ENCODE results near the gene NUTF2. TPM values are rescaled to one million over a fixed set of nuclear protein-coding genes. Genes with fewer than 3 reads are reported as not detected.

Gene NUTF2
- 165 and 177 TPM in 2 replicates for total RNA-seq

DNA sequence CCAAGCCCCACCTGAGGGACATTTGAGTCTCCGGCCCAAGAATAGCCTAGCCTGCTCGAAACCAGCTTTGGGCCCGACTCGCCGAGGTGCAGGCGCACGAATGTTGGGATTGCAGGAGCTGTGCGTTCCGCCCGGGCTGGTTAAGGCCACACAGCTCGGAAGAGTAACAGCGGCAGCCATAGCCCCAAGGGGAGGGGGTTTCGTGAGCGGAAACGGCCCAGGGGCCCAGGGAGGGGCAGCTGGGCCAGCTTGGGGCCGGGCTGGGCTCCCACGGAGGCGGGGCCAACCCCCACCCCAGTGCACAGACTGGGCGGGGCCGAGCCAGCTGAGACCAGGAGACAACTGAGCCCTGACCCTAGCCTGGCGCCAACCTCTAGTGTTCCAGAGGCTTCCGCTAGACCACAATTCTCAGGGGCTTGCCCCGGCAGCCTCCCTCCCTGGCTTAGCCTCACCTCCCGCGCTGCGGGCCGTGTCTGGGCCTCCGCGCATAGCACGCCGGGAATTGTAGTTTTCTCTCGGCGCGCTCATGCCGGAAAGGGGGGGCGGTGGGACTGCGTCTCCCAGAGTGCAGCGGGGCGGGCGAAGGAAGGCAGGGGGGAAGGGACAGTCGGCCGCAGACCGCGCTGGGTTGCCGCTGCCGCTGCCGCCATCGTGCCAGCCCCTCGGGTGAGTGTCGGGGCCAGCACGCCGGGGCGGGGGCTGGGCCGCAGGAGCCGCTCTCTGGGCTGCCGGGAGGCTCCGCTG lies at the start of gene NUTF2:
NUTF2 (plus strand) TSS at position 614 of the 744 bp plus-strand sequence. CDS start 18,198 bp downstream, outside the sequence.
- Mint-ChIP-seq H3K27me3 (ENCODE audit: low read depth) (no peaks in the 10 kb centered on the region), H3K36me3 (ENCODE audit: low read depth) (peaks cover 23% of the 10 kb centered on the region), H3K4me1 (ENCODE audit: low read depth) (peaks cover 36% of the 10 kb centered on the region), H3K27ac (peak within 1 kb of the TSS; percentile 93), H3K9me3 (no peaks in the 10 kb centered on the region), H3K4me3 (ENCODE audit: low read depth) (peak within 1 kb of the TSS; percentile 93)
- peak; percentile 96 for DNase-seq (ENCODE audit: low spot score)
- intact Hi-C loops (cut with micrococcal nuclease): loop anchor here (1.0 to 10.0 kb wide), 9 partner anchors 13 to 602 kb away; partner anchors contain the start of genes ACD, CTCF, FHOD1 and PARD6A

DNA sequence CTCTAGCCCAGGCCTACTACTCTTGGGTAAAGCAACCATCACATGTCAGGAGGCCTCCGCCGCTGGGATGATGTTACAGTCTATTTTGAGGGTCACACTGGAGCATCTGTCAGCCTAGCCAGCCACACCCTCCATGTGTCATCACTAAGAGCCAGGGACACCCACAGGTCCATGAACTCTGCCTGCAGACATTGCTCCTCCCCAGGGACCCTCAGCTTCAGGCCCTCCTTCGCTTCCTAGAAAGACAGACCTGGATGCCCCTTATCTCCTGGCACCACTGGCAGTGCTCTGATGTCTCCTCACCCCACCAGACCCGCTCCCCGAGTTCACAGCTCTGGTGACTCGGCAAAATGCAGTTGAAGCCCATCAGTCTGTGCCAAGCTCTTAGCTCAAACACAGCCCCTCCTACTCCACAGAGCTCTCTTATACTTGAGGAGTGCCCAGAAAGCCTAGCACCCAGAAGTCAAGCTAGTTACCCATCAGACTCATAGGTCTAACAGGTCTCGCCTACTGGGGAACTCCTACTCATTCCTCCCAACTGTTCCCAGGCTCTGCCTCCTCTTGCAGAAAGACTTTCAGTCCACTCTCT lies 46.3 kb upstream of the NUTF2 start:
- Mint-ChIP-seq H3K27ac (no peak overlapping the region), H3K27me3 (ENCODE audit: low read depth) (no peaks in the 10 kb centered on the region), H3K4me3 (ENCODE audit: low read depth) (no peak overlapping the region), H3K4me1 (ENCODE audit: low read depth) (peaks cover 39% of the 10 kb centered on the region), H3K9me3 (no peaks in the 10 kb centered on the region), H3K36me3 (ENCODE audit: low read depth) (peaks cover 57% of the 10 kb centered on the region)
- intact Hi-C loops (cut with micrococcal nuclease): loop anchor here (10.0 kb wide), 1 partner anchor 276 kb away; the partner anchor contains the start of gene RIPOR1
- no peak for DNase-seq (ENCODE audit: low spot score)

DNA sequence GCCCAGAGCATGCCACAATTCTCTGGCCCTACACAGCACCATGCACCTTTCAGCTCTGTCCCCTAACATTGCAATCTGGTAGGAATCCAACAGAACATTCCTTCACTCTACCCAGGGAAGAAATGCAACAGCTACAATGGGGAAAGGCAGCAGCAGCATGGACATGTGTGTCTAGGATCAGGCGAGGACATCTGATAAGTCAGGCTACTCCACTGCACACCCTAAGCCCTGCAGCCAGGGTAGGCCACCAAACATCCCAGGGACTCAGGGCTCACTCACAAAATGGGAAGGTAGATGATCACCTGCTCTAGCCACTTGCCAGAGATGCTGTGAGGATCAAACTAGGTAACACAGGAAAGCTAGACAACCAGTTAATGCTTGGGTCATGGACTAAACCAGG lies 45.5 kb upstream of the NUTF2 start:
- Mint-ChIP-seq H3K4me3 (ENCODE audit: low read depth) (no peak overlapping the region), H3K4me1 (ENCODE audit: low read depth) (peaks cover 41% of the 10 kb centered on the region), H3K36me3 (ENCODE audit: low read depth) (peaks cover 56% of the 10 kb centered on the region), H3K9me3 (no peaks in the 10 kb centered on the region), H3K27ac (no peak overlapping the region), H3K27me3 (ENCODE audit: low read depth) (no peaks in the 10 kb centered on the region)
- DNase-seq (ENCODE audit: low spot score): no peak
- intact Hi-C loops (cut with micrococcal nuclease): loop anchor here (10.0 kb wide), 1 partner anchor 276 kb away; the partner anchor contains the start of gene RIPOR1

DNA sequence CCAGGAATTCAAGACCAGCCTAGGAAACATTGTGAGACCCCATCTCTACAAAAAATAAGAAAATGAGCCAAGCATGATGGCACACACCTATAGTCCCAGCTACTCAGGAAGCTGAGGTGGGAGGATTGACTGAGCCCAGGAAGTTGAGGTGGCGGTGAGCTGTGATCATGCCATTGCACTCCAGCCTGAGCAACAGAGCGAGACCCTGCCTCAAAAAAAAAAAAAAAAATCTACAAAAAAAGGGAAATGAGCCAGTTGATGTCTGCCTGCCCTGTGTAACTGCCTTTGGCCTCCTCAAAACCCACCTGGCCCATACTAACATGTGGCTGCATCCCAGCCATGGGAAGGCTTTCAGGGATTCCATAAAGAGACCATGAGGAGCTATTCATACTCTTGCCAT lies 44.9 kb upstream of the NUTF2 start:
- intact Hi-C loops (cut with micrococcal nuclease): loop anchor here (10.0 kb wide), 1 partner anchor 277 kb away; the partner anchor contains the start of gene RIPOR1
- DNase-seq (ENCODE audit: low spot score): no peak
- Mint-ChIP-seq H3K4me3 (ENCODE audit: low read depth) (no peak overlapping the region), H3K36me3 (ENCODE audit: low read depth) (peaks cover 51% of the 10 kb centered on the region), H3K27me3 (ENCODE audit: low read depth) (no peaks in the 10 kb centered on the region), H3K27ac (peak overlapping the region; percentile 52), H3K4me1 (ENCODE audit: low read depth) (peaks cover 41% of the 10 kb centered on the region), H3K9me3 (no peaks in the 10 kb centered on the region)

DNA sequence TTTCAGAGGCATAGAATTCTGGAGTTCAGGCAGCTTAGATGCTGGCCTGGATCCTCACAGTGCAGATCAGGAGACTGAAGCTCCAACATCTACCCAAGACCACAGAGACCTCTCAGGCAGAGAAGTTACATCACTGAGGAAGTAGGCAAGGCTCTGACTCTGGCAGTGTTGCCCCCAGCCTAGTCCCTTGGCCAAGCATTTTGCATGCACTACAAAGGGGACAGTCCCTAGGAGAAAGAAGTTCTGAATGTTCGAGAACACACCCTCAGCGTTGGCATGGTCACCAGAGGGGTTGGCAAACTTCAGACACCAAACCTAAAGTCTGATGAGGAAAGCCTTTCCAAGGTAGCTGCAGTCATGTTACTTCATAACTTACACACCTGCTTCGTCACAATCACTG lies 42.8 kb upstream of the NUTF2 start:
- no peak for DNase-seq (ENCODE audit: low spot score)
- intact Hi-C loops (cut with micrococcal nuclease): loop anchor here (10.0 kb wide), 1 partner anchor 279 kb away; the partner anchor contains the start of gene RIPOR1
- Mint-ChIP-seq H3K4me3 (ENCODE audit: low read depth) (peak overlapping the region; percentile 39), H3K27ac (peak overlapping the region; percentile 46), H3K36me3 (ENCODE audit: low read depth) (peaks cover 51% of the 10 kb centered on the region), H3K27me3 (ENCODE audit: low read depth) (no peaks in the 10 kb centered on the region), H3K9me3 (no peaks in the 10 kb centered on the region), H3K4me1 (ENCODE audit: low read depth) (peaks cover 44% of the 10 kb centered on the region)

DNA sequence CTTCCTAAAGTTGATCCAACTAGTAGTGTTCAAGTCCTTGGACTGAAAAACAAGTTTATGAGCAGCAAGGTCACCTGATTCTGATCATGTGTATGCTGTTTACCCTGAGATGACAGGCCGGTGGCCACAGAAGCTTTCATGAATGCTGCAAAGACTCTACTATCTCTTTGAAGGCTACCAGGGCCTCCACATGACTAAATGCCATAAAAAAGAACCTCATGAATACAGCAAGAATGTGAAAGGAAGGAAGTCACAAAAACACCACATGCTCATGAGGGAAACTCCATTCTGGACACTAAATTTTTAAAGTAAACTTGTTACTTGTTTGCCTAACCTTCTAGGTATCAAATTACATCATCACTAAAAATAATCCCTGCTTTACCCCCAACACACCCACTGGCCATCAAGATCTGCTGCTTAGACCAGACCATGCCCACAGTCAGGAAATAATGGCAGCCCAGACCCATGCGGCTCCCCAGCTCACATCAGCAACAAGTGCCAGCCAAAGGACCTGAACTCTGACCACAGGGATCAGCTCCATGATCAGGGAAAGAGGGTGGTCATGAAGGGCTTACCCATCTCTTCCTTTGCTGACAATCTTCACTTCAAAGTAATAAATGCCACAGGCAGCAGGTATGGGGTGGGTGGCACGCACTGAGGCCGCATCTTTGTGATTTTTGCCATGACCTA lies 41.7 kb upstream of the NUTF2 start:
- DNase-seq (ENCODE audit: low spot score): no peak
- Mint-ChIP-seq H3K9me3 (no peaks in the 10 kb centered on the region), H3K4me3 (ENCODE audit: low read depth) (peak overlapping the region; percentile 95), H3K36me3 (ENCODE audit: low read depth) (peaks cover 46% of the 10 kb centered on the region), H3K27me3 (ENCODE audit: low read depth) (no peaks in the 10 kb centered on the region), H3K27ac (peak overlapping the region; percentile 24), H3K4me1 (ENCODE audit: low read depth) (peaks cover 44% of the 10 kb centered on the region)
- intact Hi-C loops (cut with micrococcal nuclease): loop anchor here (5.0 to 10.0 kb wide), 2 partner anchors 88 to 280 kb away; partner anchors contain the start of genes GFOD2 and RIPOR1

DNA sequence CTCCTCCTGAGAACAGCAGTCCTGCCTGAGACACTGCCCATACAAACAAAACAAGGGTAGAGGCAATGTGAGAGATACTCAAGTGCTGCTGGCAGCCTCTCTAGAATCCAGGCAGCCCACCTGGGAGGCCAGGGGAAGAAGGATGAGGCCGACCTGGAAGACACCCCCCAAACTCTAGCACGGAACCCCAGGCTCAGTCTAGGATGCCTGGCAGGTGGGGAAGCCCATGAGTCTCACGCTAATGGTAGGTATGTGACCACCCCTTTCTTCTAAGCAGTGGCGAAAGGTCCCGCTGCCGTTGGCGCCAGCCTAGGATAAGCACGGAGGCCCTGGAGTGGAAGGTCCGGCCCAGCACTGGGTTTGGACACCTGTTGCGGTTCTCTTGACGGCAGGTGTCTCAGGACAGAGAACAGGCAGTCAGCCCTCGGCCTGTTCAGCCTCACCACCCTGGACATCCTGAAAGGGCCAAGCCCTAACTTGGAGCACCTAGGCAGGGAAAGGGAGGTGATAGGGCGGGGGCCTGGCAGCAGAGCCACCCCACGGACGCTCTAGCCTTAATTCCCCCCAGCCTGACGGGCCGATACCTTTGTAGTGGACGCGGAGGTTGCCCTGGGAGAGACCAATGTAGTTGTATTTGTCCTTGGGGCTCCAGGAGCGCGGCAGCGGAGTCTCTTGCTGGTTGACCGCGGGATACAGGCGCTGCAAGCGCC lies 40.9 kb upstream of the NUTF2 start:
- Mint-ChIP-seq H3K27me3 (ENCODE audit: low read depth) (no peaks in the 10 kb centered on the region), H3K27ac (peak overlapping the region; percentile 76), H3K36me3 (ENCODE audit: low read depth) (peaks cover 38% of the 10 kb centered on the region), H3K4me1 (ENCODE audit: low read depth) (peaks cover 39% of the 10 kb centered on the region), H3K9me3 (no peaks in the 10 kb centered on the region), H3K4me3 (ENCODE audit: low read depth) (peak overlapping the region; percentile 95)
- no peak for DNase-seq (ENCODE audit: low spot score)
- intact Hi-C loops (cut with micrococcal nuclease): loop anchor here (1.0 to 10.0 kb wide), 7 partner anchors 27 to 325 kb away; partner anchors contain the start of genes ACD, ATP6V0D1, CTCF and GFOD2

DNA sequence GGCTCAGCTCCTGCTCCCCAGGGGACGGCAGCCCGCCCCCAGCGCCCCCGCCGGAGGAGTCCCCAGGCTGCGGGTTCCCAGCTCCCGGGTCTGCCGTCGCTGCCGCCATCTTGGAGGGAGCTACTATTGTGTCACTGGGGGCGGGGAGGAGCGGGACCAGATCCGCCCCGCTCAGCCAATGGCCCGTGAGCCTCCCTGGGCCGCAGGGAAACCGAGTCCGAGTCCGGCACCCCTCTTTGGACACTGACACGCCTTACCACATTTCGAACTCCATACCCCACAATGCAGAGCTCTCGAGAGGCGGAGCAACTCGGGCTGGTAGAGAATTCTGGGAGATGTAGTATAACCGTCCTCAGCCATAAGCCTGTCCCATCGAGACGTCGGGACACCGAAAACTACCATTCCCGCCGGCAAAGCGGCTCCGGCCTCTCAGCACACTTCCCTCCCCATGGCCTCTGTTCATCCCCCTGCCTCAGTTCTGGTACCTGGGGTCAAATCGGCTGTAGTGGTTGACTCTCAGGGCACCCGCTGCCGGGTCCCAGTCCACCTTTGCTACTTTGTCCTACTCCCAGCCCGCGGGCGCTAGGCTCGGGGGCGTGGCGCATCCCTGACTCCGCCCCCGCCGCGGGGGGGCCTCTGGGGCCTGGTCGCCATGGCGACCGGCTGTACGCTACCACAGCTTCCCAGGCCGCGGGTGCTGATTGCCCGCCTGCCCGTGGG lies 40.1 kb upstream of the NUTF2 start, which contains the start of the genes RANBP10 and TSNAXIP1:
RANBP10 (minus strand) TSS at position 133 of the 720 bp plus-strand sequence; CDS start at position 109, 24 bp downstream.
TSNAXIP1 (plus strand) TSS at position 462 of the 720 bp plus-strand sequence. CDS start 261 bp downstream, outside the sequence.
- intact Hi-C loops (cut with micrococcal nuclease): loop anchor here (1.0 to 10.0 kb wide), 7 partner anchors 27 to 325 kb away; partner anchors contain the start of genes ACD, ATP6V0D1, CTCF and GFOD2
- Mint-ChIP-seq H3K4me1 (ENCODE audit: low read depth) (peaks cover 32% of the 10 kb centered on the region), H3K27me3 (ENCODE audit: low read depth) (no peaks in the 10 kb centered on the region)

DNA sequence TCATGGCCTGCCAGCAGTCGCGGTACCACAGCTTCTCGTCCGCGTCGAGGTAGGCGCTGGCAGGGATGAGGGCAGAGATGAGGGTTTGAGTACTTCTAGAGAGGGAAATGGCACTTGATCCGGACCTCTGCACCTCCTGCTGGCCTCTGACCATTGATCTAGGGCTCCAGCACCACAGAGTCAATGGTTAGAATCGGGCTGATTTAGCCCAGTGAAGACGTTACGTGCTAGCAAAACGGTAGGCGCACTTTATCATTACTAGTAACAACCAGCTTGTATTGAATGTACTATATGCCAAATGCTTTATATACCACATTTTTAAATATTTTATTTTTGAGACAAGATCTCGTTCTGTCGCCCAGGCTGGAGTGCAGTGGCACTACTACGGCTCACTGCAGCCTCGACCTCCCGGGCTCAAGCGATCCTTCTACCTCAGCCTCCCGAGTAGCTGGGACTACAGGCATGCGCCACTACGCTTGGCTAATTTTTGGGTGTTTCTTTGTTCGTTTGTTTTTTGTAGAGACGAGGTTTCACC lies 39.5 kb upstream of the NUTF2 start:
- Mint-ChIP-seq H3K4me3 (ENCODE audit: low read depth) (peak overlapping the region; percentile 95), H3K27ac (peak overlapping the region; percentile 94), H3K36me3 (ENCODE audit: low read depth) (peaks cover 26% of the 10 kb centered on the region), H3K4me1 (ENCODE audit: low read depth) (peaks cover 26% of the 10 kb centered on the region), H3K9me3 (no peaks in the 10 kb centered on the region), H3K27me3 (ENCODE audit: low read depth) (peaks cover 3% of the 10 kb centered on the region)
- intact Hi-C loops (cut with micrococcal nuclease): loop anchor here (2.0 to 10.0 kb wide), 3 partner anchors 90 to 282 kb away; partner anchors contain the start of genes ACD, GFOD2, PARD6A and RIPOR1
- DNase-seq (ENCODE audit: low spot score): no peak

More for the DNA sequence above, 40.1 kb upstream of the NUTF2 start, which contains the start of the genes RANBP10 and TSNAXIP1:
- H3K4me3 Mint-ChIP-seq (ENCODE audit: low read depth): peak within 1 kb of the TSS; percentile 95
- no peaks in the 10 kb centered on the region for H3K9me3 Mint-ChIP-seq
- peak; percentile 97 for DNase-seq (ENCODE audit: low spot score)
- peaks cover 32% of the 10 kb centered on the region for H3K36me3 Mint-ChIP-seq (ENCODE audit: low read depth)
- H3K27ac Mint-ChIP-seq: peak within 1 kb of the TSS; percentile 94

DNA sequence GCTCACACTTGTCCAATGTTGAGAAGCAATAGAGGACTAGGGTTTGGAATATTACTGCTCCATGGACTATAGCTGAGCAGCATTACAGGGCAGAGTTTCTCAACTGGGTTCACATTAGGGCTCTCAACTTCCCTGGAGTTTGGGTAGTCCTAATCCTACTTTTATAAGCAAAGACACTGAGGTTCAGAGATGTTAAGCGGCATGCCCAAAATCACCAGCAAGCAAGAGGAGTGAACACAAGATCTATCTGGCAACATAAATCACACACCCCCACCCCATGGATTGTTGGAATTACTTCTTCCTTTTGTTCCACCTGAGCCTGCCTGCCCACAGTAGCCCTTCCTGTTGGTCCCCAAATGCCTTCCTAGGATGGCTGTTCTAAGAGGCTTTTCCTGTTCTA lies 34.8 kb upstream of the NUTF2 start:
- Mint-ChIP-seq H3K36me3 (ENCODE audit: low read depth) (no peaks in the 10 kb centered on the region), H3K27me3 (ENCODE audit: low read depth) (peaks cover 3% of the 10 kb centered on the region), H3K27ac (no peak overlapping the region), H3K4me1 (ENCODE audit: low read depth) (peaks cover 6% of the 10 kb centered on the region), H3K9me3 (no peaks in the 10 kb centered on the region), H3K4me3 (ENCODE audit: low read depth) (no peak overlapping the region)
- no peak for DNase-seq (ENCODE audit: low spot score)
- intact Hi-C loops (cut with micrococcal nuclease): no loop called here

DNA sequence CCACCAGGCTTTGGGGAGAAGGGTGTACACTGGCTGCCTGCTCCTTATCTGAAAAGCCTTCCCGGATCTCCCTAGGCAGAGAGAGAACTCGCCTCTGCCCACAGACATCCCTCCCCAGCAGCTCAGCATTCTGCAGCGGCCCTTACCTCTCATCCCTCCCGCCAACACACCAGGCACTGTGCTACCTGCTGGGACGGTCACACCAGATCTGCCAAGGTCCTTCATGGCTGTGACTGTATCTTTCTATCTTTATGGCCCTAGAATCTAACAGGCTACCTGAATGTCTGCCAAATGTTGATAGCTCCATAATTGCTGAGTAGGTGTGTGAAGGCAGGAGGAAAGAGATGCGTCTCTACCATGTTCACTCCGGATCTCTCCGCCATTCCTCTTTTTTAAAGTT lies 32.2 kb upstream of the NUTF2 start:
- Mint-ChIP-seq H3K27ac (no peak overlapping the region), H3K4me3 (ENCODE audit: low read depth) (no peak overlapping the region), H3K9me3 (no peaks in the 10 kb centered on the region), H3K27me3 (ENCODE audit: low read depth) (peaks cover 3% of the 10 kb centered on the region), H3K4me1 (ENCODE audit: low read depth) (peaks cover 3% of the 10 kb centered on the region), H3K36me3 (ENCODE audit: low read depth) (no peaks in the 10 kb centered on the region)
- no peak for DNase-seq (ENCODE audit: low spot score)
- intact Hi-C loops (cut with micrococcal nuclease): no loop called here
